ENCODE data around the gene IKZF5. TPM values are rescaled to one million over a fixed set of nuclear protein-coding genes. Genes with fewer than 3 reads are reported as not detected.

IKZF5 gene
- total RNA-seq, 1 donor from 2014 or later: 14.9 TPM

DNA sequence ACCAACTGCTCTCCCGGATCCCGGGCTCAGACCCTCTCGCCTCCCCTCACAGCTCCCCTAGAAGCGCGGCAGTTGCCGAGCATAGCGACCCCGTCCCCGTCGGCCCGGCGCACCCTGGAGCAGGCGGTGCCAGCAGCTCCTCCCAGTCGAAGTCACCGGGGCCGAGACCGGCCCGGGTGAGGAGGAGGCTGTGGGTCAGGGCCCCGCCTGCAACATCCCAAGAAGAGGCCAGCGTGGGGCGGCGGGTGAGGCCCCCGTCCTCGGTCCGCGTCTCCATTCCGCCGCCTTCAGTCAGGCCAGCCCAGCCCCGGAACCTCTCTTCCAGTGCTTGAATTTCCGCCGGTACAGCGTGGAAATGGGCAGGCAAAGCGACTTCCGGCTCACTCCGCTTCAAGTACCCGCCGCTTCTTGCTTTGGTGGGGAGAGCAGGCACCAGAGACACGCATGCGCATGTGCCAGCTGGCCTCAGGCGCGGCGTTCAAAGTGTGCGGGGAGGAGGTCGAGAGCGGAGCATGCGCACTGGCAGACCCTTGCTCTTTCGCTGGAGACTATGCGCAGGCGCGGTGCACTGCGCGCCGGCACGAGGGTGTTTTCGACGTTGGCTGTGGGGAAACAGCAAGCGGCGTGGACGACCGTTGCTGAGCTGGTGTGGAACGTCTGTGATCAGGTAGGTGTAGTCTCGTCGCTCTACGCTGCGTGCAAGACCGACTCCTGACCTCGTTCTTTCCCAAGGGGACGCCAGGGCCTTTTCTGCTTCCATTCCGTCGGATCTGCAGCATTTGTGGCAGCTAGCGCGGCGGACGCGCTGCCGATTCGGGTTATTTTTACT is 54.5 kb downstream of the IKZF5 start, which contains the start of gene C10orf88:
TSS of gene C10orf88 (minus strand) at position 326 of the 829 bp plus-strand sequence. CDS start at position 277, 49 bp downstream.
- Mint-ChIP-seq H3K4me1 (ENCODE audit: unreplicated experiment) (peaks cover 7% of the 10 kb centered on the region), H3K4me3 (ENCODE audit: unreplicated experiment) (peak within 1 kb of the TSS; percentile 92), H3K9me3 (ENCODE audit: unreplicated experiment) (no peaks in the 10 kb centered on the region), H3K27ac (ENCODE audit: unreplicated experiment) (no peak within 1 kb of the TSS), H3K27me3 (ENCODE audit: unreplicated experiment) (peaks cover 8% of the 10 kb centered on the region), H3K36me3 (ENCODE audit: low read depth, unreplicated experiment) (no peaks in the 10 kb centered on the region)
- DNase-seq (ENCODE audit: low spot score): peak; percentile 94
- TF ChIP-seq, protein P1, sequence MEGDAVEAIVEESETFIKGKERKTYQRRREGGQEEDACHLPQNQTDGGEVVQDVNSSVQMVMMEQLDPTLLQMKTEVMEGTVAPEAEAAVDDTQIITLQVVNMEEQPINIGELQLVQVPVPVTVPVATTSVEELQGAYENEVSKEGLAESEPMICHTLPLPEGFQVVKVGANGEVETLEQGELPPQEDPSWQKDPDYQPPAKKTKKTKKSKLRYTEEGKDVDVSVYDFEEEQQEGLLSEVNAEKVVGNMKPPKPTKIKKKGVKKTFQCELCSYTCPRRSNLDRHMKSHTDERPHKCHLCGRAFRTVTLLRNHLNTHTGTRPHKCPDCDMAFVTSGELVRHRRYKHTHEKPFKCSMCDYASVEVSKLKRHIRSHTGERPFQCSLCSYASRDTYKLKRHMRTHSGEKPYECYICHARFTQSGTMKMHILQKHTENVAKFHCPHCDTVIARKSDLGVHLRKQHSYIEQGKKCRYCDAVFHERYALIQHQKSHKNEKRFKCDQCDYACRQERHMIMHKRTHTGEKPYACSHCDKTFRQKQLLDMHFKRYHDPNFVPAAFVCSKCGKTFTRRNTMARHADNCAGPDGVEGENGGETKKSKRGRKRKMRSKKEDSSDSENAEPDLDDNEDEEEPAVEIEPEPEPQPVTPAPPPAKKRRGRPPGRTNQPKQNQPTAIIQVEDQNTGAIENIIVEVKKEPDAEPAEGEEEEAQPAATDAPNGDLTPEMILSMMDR (IDR thresholded peaks at IDR 0.05; ENCODE audit: unreplicated experiment): no peak

DNA sequence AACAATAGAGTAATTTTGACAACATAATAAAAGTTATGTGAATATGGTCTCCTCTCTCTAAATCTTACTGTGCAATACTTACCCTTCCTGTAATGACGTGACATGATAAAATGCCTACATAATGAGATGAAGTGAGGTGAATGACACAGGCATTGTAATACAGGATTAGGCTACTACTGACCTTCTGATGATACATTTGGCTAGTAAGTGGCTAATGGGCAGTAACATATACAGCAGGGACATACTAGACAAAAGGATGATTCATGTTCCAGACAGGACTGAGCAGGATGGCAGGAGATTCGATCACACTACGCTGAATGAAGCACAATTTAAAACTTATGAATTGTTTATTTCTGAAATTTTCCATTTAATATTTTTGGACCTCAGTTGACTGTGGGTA is 59.3 kb downstream of the IKZF5 start:
- no peak overlapping the region for H3K27ac Mint-ChIP-seq (ENCODE audit: unreplicated experiment)
- no peaks in the 10 kb centered on the region for H3K27me3 Mint-ChIP-seq (ENCODE audit: unreplicated experiment)
- peaks cover 3% of the 10 kb centered on the region for H3K36me3 Mint-ChIP-seq (ENCODE audit: low read depth, unreplicated experiment)
- no peak for DNase-seq (ENCODE audit: low spot score)
- TF ChIP-seq, protein P1 (IDR thresholded peaks at IDR 0.05; ENCODE audit: unreplicated experiment): no peak
- H3K9me3 Mint-ChIP-seq (ENCODE audit: unreplicated experiment): no peaks in the 10 kb centered on the region
- peaks cover 7% of the 10 kb centered on the region for H3K4me1 Mint-ChIP-seq (ENCODE audit: unreplicated experiment)
- no peak overlapping the region for H3K4me3 Mint-ChIP-seq (ENCODE audit: unreplicated experiment)

Other genes with a start within 250 kb of the IKZF5 start
- gene CUZD1, start 162.9 kb downstream of the IKZF5 start, total RNA-seq (ENCODE audit: unreplicated experiment): 0.54 TPM
- 2.7 TPM for gene FAM24B, start 129.2 kb downstream of the IKZF5 start, total RNA-seq (ENCODE audit: unreplicated experiment)
- not detected for gene FAM24A, start 98.2 kb downstream of the IKZF5 start, total RNA-seq (ENCODE audit: unreplicated experiment)
- 9.9 TPM for gene C10orf88, start 54.6 kb downstream of the IKZF5 start, total RNA-seq (ENCODE audit: unreplicated experiment)
- gene PSTK, start 28.4 kb downstream of the IKZF5 start, total RNA-seq (ENCODE audit: unreplicated experiment): 5.2 TPM
- 35.6 TPM for gene ACADSB, start 211 bp upstream of the IKZF5 start, total RNA-seq (ENCODE audit: unreplicated experiment)
- not detected for gene HMX3, start 127.2 kb upstream of the IKZF5 start, total RNA-seq (ENCODE audit: unreplicated experiment)
- gene HMX2, start 139.3 kb upstream of the IKZF5 start, total RNA-seq (ENCODE audit: unreplicated experiment): not detected
- 107 TPM for gene BUB3, start 145.6 kb upstream of the IKZF5 start, total RNA-seq (ENCODE audit: unreplicated experiment)